RWPE1 (cell line): Measurements from ENCODE around the gene PPT2.
"Not testable (repeated sequence)": the region's sequence is repeated elsewhere in the genome, so short reads cannot be mapped to it uniquely, and the experiment has no call there.

Experiments
- CTCF ChIA-PET: fragments of 350-600 bp; sonication (Branson Sonifier 250); formaldehyde crosslinking; extraction: SDS; loops from one replicate; lab custom pipeline; 2021; lab: Yijun Ruan, JAX
- POLR2A ChIA-PET: fragments of 400-600 bp; formaldehyde crosslinking; extraction: SDS; loops from one replicate; lab custom pipeline; 2020; ENCODE audit warnings: antibody characterized with exemption; ENCODE audit not compliant: low non-redundant PET; lab: Yijun Ruan, JAX
- DNase-seq: peaks from one replicate; pipeline ENCODE4 v3.0.0; 2012; ENCODE audit warnings: low spot score
- H3K27ac ChIP-seq: fragments of 450-650 bp; 2 replicates; pipeline ENCODE4 v1.5.1; 2017
- CTCF ChIP-seq: fragments of 450-650 bp; conservative IDR thresholded peaks from 2 replicates; pipeline ENCODE4 v1.5.1; 2017; ENCODE audit warnings: low read depth, mild to moderate bottlenecking

Gene PPT2

GRCh38 chr6:32184084-32184640 lies 30.2 kb downstream of the PPT2 start, which contains the start of gene AGER:
Gene AGER, minus strand, starts transcription at chr6:32184253. Its CDS starts 31 bp downstream, at chr6:32184222.
- ChIA-PET POLR2A (no interaction called here), CTCF (no interaction called here)
- peak within 1 kb of the TSS; percentile 71 for H3K27ac ChIP-seq
- TF ChIP-seq CTCF: no peak
- no peak for DNase-seq

GRCh38 chr6:32185681-32186131 lies 31.8 kb downstream of the PPT2 start:
- H3K27ac ChIP-seq: peak overlapping the region; percentile 88
- POLR2A ChIA-PET, CTCF ChIA-PET: not testable (repeated sequence)
- DNase-seq: peak; percentile 78

- DNase-seq, POLR2A ChIA-PET, CTCF ChIA-PET: not testable (repeated sequence)
- peak overlapping the region; percentile 88 for H3K27ac ChIP-seq
Observed at GRCh38 chr6:32186151-32186840, 32.4 kb downstream of the PPT2 start.

- peak overlapping the region; percentile 88 for H3K27ac ChIP-seq
- POLR2A ChIA-PET: no interaction called here
- CTCF ChIA-PET: interaction anchor here (0.6 kb wide), 1 partner anchor 65 kb away, joined by 4 read pairs; no protein-coding TSS in a partner anchor
- no peak for TF ChIP-seq CTCF
- no peak for DNase-seq
Observed at GRCh38 chr6:32187009-32187709, 33.2 kb downstream of the PPT2 start.

- CTCF ChIA-PET, POLR2A ChIA-PET, DNase-seq: not testable (repeated sequence)
- H3K27ac ChIP-seq: peak overlapping the region; percentile 88
Observed at GRCh38 chr6:32187725-32188380, 33.9 kb downstream of the PPT2 start.

GRCh38 chr6:32188381-32189068 lies 34.6 kb downstream of the PPT2 start:
- CTCF ChIA-PET: interaction anchor here (0.7 kb wide), 1 partner anchor 1284 kb away, joined by 4 read pairs; no protein-coding TSS in a partner anchor

More at GRCh38 chr6:32188381-32189068, 34.6 kb downstream of the PPT2 start:
- H3K27ac ChIP-seq: peak overlapping the region; percentile 88
- no peak for TF ChIP-seq CTCF
- POLR2A ChIA-PET: no interaction called here
- no peak for DNase-seq
